PFSK-1 (cell line): ENCODE measurements around the gene ERMP1.

ENCODE experiments used
- POLR2AphosphoS5 ChIP-seq: IDR thresholded peaks from 2 replicates; pipeline ENCODE4 v1.6.1; 2012; ENCODE audit warnings: low read depth, mild to moderate bottlenecking, control low read depth, low read length, moderate library complexity
- SIN3A ChIP-seq: IDR thresholded peaks from 2 replicates; pipeline ENCODE4 v1.6.1; 2012; ENCODE audit warnings: mild to moderate bottlenecking, low read length, moderate library complexity, borderline replicate concordance; ENCODE audit not compliant: insufficient read depth

- TF ChIP-seq SIN3A, result no peak
- no peak for TF ChIP-seq POLR2AphosphoS5
These were observed 72.6 kb downstream of the ERMP1 start for GRCh38 chr9:5760338-5760737.
